ENCODE data around the gene NFIB.

Gene NFIB

DNA sequence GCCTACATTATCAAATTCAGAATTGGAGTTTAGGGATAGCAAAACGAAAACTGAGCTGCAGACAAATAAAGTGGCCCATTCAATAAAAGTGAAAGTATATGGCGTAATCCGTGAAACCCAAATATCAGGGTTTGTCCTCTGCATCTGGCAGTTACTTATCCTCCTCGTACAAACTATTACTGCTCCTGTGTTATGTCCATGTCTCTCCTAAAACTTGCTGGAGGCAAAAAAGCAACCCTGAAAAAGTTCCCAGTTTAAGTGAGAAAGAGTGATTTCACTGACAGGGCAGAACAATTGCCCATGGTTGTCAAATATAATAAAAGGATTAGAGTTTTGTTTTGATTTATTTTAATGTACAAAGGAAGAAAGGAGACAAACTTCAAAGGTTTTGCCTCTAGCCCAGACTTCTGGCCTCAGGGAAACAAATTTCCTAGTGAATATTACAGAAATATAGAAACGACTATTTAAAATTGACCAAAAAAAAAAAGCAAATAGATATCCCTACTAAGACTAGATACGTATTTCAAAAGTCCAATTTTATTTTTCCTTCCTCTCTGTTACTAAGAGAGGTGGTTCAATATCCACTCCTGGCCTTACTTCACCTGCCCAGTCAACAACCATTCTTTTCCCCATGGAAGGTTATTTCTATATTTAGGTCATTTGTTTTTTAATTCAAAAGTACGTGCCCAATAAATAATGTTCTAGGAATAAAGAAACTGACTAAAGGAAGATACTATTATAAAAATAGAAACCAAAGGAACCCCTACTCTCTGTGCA is 50.0 kb downstream of the NFIB start:
- Histone ChIP-seq H2AFZ (ENCODE audit: low read length) (no peak overlapping the region), H3K4me2 (ENCODE audit: low read depth, low read length, poor library complexity, severe bottlenecking) (no peak overlapping the region), H3K4me1 (ENCODE audit: insufficient read depth, low read length, poor library complexity, severe bottlenecking) (no peaks in the 10 kb centered on the region), H3K4me3 (ENCODE audit: low read length, poor library complexity, severe bottlenecking) (no peak overlapping the region), H3K9me3 (ENCODE audit: insufficient read depth, low read depth, low read length) (no peaks in the 10 kb centered on the region), H3K36me3 (ENCODE audit: insufficient read depth, low read length) (no peaks in the 10 kb centered on the region), H3K9ac (ENCODE audit: low read depth, low read length, poor library complexity, severe bottlenecking) (no peak overlapping the region), H3F3A (ENCODE audit: low read depth) (no peaks in the 10 kb centered on the region), H3K27me3 (ENCODE audit: insufficient read depth, low read length, poor library complexity, severe bottlenecking) (no peaks in the 10 kb centered on the region), H3K9me2 (replicated peaks; ENCODE audit: low read depth, low read length) (no peaks in the 10 kb centered on the region), H3K79me2 (ENCODE audit: insufficient read depth, low read length) (no peaks in the 10 kb centered on the region), H4K20me1 (ENCODE audit: insufficient read depth, low read length, poor library complexity, severe bottlenecking) (no peaks in the 10 kb centered on the region)
- TF ChIP-seq, protein P1, sequence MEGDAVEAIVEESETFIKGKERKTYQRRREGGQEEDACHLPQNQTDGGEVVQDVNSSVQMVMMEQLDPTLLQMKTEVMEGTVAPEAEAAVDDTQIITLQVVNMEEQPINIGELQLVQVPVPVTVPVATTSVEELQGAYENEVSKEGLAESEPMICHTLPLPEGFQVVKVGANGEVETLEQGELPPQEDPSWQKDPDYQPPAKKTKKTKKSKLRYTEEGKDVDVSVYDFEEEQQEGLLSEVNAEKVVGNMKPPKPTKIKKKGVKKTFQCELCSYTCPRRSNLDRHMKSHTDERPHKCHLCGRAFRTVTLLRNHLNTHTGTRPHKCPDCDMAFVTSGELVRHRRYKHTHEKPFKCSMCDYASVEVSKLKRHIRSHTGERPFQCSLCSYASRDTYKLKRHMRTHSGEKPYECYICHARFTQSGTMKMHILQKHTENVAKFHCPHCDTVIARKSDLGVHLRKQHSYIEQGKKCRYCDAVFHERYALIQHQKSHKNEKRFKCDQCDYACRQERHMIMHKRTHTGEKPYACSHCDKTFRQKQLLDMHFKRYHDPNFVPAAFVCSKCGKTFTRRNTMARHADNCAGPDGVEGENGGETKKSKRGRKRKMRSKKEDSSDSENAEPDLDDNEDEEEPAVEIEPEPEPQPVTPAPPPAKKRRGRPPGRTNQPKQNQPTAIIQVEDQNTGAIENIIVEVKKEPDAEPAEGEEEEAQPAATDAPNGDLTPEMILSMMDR (conservative IDR thresholded peaks at IDR 0.05; ENCODE audit: low read length): no peak
- TF ChIP-seq EZH2phosphoT487 (IDR thresholded peaks at IDR 0.05; ENCODE audit: borderline replicate concordance): no peak

DNA sequence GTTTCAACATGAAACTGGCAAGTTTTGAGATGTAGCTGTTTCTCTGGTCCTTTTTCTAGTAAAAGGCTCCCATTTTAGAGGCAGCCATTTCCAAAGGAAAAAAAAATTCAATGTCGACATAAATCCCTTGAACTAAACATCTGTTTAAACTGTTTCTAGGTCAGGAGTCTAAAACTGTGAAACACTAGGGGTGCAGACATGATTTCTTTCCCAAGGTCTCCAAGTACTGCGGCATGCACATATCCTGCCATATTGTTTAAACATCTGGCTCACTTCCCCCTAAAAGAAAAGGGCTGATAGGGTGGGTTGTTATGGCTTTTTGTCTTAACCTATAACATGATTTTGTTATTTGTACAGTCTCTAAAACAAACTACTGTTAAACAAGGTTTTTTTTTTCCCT is 51.1 kb downstream of the NFIB start:
- H3K4me1 ChIP-seq (ENCODE audit: insufficient read depth, low read length, poor library complexity, severe bottlenecking): no peaks in the 10 kb centered on the region
- H3K4me3 ChIP-seq (ENCODE audit: low read length, poor library complexity, severe bottlenecking): no peak overlapping the region

DNA sequence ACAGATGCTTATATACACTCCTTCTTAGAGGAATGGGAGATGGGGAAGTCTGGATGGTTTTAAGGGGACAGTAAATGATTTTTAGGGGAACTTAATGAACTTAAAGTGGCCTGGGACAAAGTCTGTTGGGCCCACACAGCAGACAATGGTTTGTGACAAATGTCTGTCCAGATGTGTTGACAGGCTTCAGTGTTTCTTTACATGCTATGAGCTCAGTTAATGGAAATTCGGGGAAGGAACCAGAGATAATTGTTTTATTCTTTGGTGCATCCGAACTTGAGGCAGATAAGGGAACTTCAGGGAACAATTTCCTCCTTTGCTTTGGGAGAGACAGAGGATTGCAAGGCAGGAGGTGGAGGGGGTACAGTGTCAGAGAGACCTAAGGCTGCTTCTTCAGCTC is 52.3 kb downstream of the NFIB start:
- H3K9ac ChIP-seq (ENCODE audit: low read depth, low read length, poor library complexity, severe bottlenecking): no peak overlapping the region
- no peaks in the 10 kb centered on the region for H3K79me2 ChIP-seq (ENCODE audit: insufficient read depth, low read length)
- H2AFZ ChIP-seq (ENCODE audit: low read length): no peak overlapping the region
- TF ChIP-seq EZH2phosphoT487 (IDR thresholded peaks at IDR 0.05; ENCODE audit: borderline replicate concordance): no peak
- TF ChIP-seq, protein P1 (conservative IDR thresholded peaks at IDR 0.05; ENCODE audit: low read length): no peak
- H3K27me3 ChIP-seq (ENCODE audit: insufficient read depth, low read length, poor library complexity, severe bottlenecking): no peaks in the 10 kb centered on the region
- H4K20me1 ChIP-seq (ENCODE audit: insufficient read depth, low read length, poor library complexity, severe bottlenecking): no peaks in the 10 kb centered on the region
- no peaks in the 10 kb centered on the region for H3K9me3 ChIP-seq (ENCODE audit: insufficient read depth, low read depth, low read length)
- H3K9me2 ChIP-seq (replicated peaks; ENCODE audit: low read depth, low read length): no peaks in the 10 kb centered on the region
- H3F3A ChIP-seq (ENCODE audit: low read depth): no peaks in the 10 kb centered on the region
- no peak overlapping the region for H3K4me2 ChIP-seq (ENCODE audit: low read depth, low read length, poor library complexity, severe bottlenecking)
- no peaks in the 10 kb centered on the region for H3K4me1 ChIP-seq (ENCODE audit: insufficient read depth, low read length, poor library complexity, severe bottlenecking)
- no peaks in the 10 kb centered on the region for H3K36me3 ChIP-seq (ENCODE audit: insufficient read depth, low read length)
- no peak overlapping the region for H3K4me3 ChIP-seq (ENCODE audit: low read length, poor library complexity, severe bottlenecking)

More for the DNA sequence above, 51.1 kb downstream of the NFIB start:
- H4K20me1 ChIP-seq (ENCODE audit: insufficient read depth, low read length, poor library complexity, severe bottlenecking): no peaks in the 10 kb centered on the region
- no peaks in the 10 kb centered on the region for H3K79me2 ChIP-seq (ENCODE audit: insufficient read depth, low read length)
- no peak overlapping the region for H3K4me2 ChIP-seq (ENCODE audit: low read depth, low read length, poor library complexity, severe bottlenecking)
- no peaks in the 10 kb centered on the region for H3K9me3 ChIP-seq (ENCODE audit: insufficient read depth, low read depth, low read length)
- no peaks in the 10 kb centered on the region for H3K27me3 ChIP-seq (ENCODE audit: insufficient read depth, low read length, poor library complexity, severe bottlenecking)
- TF ChIP-seq EZH2phosphoT487 (IDR thresholded peaks at IDR 0.05; ENCODE audit: borderline replicate concordance): no peak
- TF ChIP-seq, protein P1 (conservative IDR thresholded peaks at IDR 0.05; ENCODE audit: low read length): no peak
- H3F3A ChIP-seq (ENCODE audit: low read depth): no peaks in the 10 kb centered on the region
- H3K36me3 ChIP-seq (ENCODE audit: insufficient read depth, low read length): no peaks in the 10 kb centered on the region
- H3K9ac ChIP-seq (ENCODE audit: low read depth, low read length, poor library complexity, severe bottlenecking): no peak overlapping the region
- no peak overlapping the region for H2AFZ ChIP-seq (ENCODE audit: low read length)
- H3K9me2 ChIP-seq (replicated peaks; ENCODE audit: low read depth, low read length): no peaks in the 10 kb centered on the region
